Upper lobe of left lung (tissue), 6 donors: Measurements from ENCODE around the gene PVALEF. TPM values are rescaled to one million over a fixed set of nuclear protein-coding genes. Genes with fewer than 3 reads are reported as not detected.

Source experiments
- ATAC-seq, 2 donors: fragments of 200-7000 bp; cut with Tn5 transposase; one replicate each; pipeline ENCODE4 v1.9.1; 2022; ENCODE audit warnings: mild to moderate bottlenecking in 2 of 2, moderate library complexity in 2 of 2; ENCODE audit not compliant: low FRiP score in 2 of 2
- DNase-seq, 2 donors: peaks; one replicate each; pipeline ENCODE4 v3.0.0-alpha.2; 2019 to 2020
- H3K27ac ChIP-seq, 4 donors: fragments of 200-600 bp; sonication (generic); one replicate each; pipeline ENCODE4 v1.5.1; 2016 to 2019
- H3K27me3 ChIP-seq, 4 donors: fragments of 200-600 bp; sonication (generic); one replicate each; pipeline ENCODE4 v1.5.1; 2017 to 2019
- H3K36me3 ChIP-seq, 4 donors: fragments of 200-600 bp; sonication (generic); one replicate each; pipeline ENCODE4 v1.5.1; 2016 to 2019
- H3K4me1 ChIP-seq, 4 donors: fragments of 200-600 bp; sonication (generic); one replicate each; pipeline ENCODE4 v1.5.1; 2018 to 2019
- H3K4me3 ChIP-seq, 4 donors: fragments of 200-600 bp; sonication (generic); one replicate each; pipeline ENCODE4 v1.5.1; 2017 to 2019; ENCODE audit warnings: mild to moderate bottlenecking in 2 of 4, moderate library complexity in 1 of 4
- H3K9me3 ChIP-seq, 4 donors: fragments of 200-600 bp; sonication (generic); one replicate each; pipeline ENCODE4 v1.5.1; 2018 to 2019
- EP300 ChIP-seq, 4 donors: sonication (generic); formaldehyde crosslinking; IDR thresholded peaks; one replicate each; pipeline ENCODE4 v1.5.1; 2017; ENCODE audit warnings: antibody characterized with exemption in 4 of 4, control low read depth in 2 of 4
- POLR2A ChIP-seq, 4 donors: fragments of 450-650 bp; IDR thresholded peaks; one replicate each; pipeline ENCODE4 v1.5.1; 2016 to 2017; ENCODE audit warnings: antibody characterized with exemption in 4 of 4, mild to moderate bottlenecking in 2 of 4
- POLR2AphosphoS5 ChIP-seq, 2 donors: sonication (generic); formaldehyde crosslinking; IDR thresholded peaks; one replicate each; pipeline ENCODE4 v1.5.1; 2017; ENCODE audit warnings: antibody characterized with exemption in 2 of 2
- WGBS, 2 donors: methylation state at CpG; one replicate each; pipeline ENCODE4 v1.1.5; 2017 to 2018; 5-methylcytosine and 5-hydroxymethylcytosine counted together
- total RNA-seq, 6 donors: library from RNA; depleted of rRNA in 4 of 6; stranded (reverse); fragments of >200 nt in 4 of 6; gene quantifications; one replicate each; pipeline versions ENCODE4 v1.1.0 to v1.2.1, GENCODE V29; 2016 to 2021
- TF ChIP-seq, protein P1 (sequence below), 6 experiments: fragments of 450-650 bp in 4 of 6; fragments of 200-600 bp in 2 of 6; sonication (generic) in 2 of 6; IDR thresholded peaks; one replicate each; pipeline ENCODE4 v1.5.1; 2016 to 2019; ENCODE audit warnings: antibody characterized with exemption in 6 of 6
- donor health status: DM: no; HTN: no; CAD: no; lungs with moderate emphysema.
- donor health status: DM: no; HTN: yes; CAD: no; lungs with severe emphysema.

The PVALEF gene
- total RNA-seq, 6 donors from 2014 or later = not detected

DNA sequence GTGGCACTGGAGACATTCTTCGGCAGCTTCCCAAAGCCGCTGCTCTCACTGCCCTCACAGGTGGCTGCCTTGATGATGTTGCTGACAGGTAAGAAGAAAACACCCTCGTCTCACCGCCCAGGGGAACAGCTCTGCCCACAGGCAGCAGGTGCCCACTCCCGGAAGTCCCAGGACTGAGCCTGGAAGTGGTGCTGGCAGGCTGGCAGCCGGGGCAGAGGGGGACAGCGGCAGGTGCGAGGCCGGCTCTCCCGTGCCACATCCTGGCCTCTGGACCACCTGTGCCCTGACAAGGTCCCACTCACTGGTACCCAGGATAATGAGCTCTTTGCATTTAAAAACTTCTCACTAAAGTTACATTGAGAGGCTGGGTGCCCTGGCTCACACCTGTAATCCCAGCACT, 37.0 kb downstream of the PVALEF start:
- Histone ChIP-seq H3K9me3 (no peaks in the 10 kb centered on the region), H3K36me3 (peaks cover 0 to 14% (median 5%) of the 10 kb centered on the region in 4 donors), H3K4me3 (no peak overlapping the region), H3K27me3 (no peaks in the 10 kb centered on the region), H3K27ac (no peak overlapping the region), H3K4me1 (peaks cover 4 to 31% (median 19%) of the 10 kb centered on the region in 4 donors)
- WGBS, 2 donors = 97 to 100% methylated on average over 4 to 10 of the region's 10 CpGs
- ATAC-seq (no peak), DNase-seq (peak in 1 of 2 donors; percentile 69)
- TF ChIP-seq POLR2A (IDR thresholded peaks at IDR 0.05) (no peak), POLR2AphosphoS5 (IDR thresholded peaks at IDR 0.05) (no peak), EP300 (IDR thresholded peaks at IDR 0.05) (no peak)
- TF ChIP-seq, protein P1, sequence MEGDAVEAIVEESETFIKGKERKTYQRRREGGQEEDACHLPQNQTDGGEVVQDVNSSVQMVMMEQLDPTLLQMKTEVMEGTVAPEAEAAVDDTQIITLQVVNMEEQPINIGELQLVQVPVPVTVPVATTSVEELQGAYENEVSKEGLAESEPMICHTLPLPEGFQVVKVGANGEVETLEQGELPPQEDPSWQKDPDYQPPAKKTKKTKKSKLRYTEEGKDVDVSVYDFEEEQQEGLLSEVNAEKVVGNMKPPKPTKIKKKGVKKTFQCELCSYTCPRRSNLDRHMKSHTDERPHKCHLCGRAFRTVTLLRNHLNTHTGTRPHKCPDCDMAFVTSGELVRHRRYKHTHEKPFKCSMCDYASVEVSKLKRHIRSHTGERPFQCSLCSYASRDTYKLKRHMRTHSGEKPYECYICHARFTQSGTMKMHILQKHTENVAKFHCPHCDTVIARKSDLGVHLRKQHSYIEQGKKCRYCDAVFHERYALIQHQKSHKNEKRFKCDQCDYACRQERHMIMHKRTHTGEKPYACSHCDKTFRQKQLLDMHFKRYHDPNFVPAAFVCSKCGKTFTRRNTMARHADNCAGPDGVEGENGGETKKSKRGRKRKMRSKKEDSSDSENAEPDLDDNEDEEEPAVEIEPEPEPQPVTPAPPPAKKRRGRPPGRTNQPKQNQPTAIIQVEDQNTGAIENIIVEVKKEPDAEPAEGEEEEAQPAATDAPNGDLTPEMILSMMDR (IDR thresholded peaks at IDR 0.05) = no peak

DNA sequence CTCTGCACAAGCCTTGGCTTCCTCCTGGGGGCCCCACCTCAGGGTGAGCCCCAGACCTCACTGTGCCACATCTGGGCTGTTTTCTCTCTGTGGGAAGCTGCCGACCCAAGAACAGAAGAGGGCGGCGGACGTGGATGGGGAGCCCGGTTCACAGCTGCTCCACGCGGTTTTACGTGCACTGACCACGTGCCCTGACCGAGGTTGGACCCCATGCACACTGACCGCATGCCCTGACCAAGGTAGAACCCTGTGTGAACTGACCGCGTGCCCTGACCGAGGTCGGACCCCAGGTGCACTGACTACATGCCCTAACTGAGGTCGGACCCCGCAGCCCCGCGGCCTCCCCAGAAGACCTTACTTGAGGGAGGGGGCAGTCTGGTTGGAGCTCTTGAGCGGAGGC, 37.8 kb downstream of the PVALEF start:
- 92 to 95% methylated on average over 15 to 20 of the region's 20 CpGs for WGBS, 2 donors

DNA sequence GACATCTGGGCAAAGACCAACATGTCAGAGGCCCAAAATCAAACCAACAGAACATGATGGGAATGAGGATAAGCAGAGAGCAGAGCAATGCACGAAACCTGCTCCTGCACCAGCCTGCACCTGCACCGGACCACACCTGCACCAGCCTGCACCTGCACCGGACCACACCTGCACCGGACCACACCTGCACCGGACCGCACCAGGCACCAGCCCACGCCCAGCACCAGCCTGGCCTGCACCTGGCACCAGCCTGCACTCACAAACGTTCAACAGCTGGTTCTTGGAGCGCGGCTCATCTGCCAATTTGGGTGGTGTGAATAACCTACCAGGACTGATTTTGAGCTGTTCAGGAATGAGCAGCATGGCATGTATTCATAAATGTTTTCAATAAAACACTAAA, 39.3 kb downstream of the PVALEF start:
- TF ChIP-seq EP300 (IDR thresholded peaks at IDR 0.05) = no peak
- TF ChIP-seq POLR2AphosphoS5 (IDR thresholded peaks at IDR 0.05) = no peak
- no peak for TF ChIP-seq POLR2A (IDR thresholded peaks at IDR 0.05)
- TF ChIP-seq, protein P1 (IDR thresholded peaks at IDR 0.05) = no peak
- no peaks in the 10 kb centered on the region for H3K9me3 ChIP-seq
- H3K27me3 ChIP-seq = no peaks in the 10 kb centered on the region
- no peak overlapping the region for H3K27ac ChIP-seq
- peaks cover 0 to 14% (median 5%) of the 10 kb centered on the region in 4 donors for H3K36me3 ChIP-seq
- peaks cover 0 to 10% (median 5%) of the 10 kb centered on the region in 4 donors for H3K4me1 ChIP-seq
- ATAC-seq = no peak
- WGBS, 2 donors = 84 to 93% methylated on average over 9 to 10 of the region's 10 CpGs
- no peak overlapping the region for H3K4me3 ChIP-seq
- DNase-seq = peak in 1 of 2 donors; percentile 54

More for the DNA sequence above, 37.8 kb downstream of the PVALEF start:
- Histone ChIP-seq H3K36me3 (peaks cover 0 to 14% (median 5%) of the 10 kb centered on the region in 4 donors), H3K27ac (no peak overlapping the region), H3K4me1 (peaks cover 4 to 23% (median 14%) of the 10 kb centered on the region in 4 donors), H3K4me3 (no peak overlapping the region), H3K9me3 (no peaks in the 10 kb centered on the region), H3K27me3 (no peaks in the 10 kb centered on the region)
- TF ChIP-seq EP300 (IDR thresholded peaks at IDR 0.05) (no peak), POLR2A (IDR thresholded peaks at IDR 0.05) (no peak), POLR2AphosphoS5 (IDR thresholded peaks at IDR 0.05) (no peak)
- TF ChIP-seq, protein P1 (IDR thresholded peaks at IDR 0.05) = no peak
- ATAC-seq = no peak
- peak in 1 of 2 donors; percentile 76 for DNase-seq

DNA sequence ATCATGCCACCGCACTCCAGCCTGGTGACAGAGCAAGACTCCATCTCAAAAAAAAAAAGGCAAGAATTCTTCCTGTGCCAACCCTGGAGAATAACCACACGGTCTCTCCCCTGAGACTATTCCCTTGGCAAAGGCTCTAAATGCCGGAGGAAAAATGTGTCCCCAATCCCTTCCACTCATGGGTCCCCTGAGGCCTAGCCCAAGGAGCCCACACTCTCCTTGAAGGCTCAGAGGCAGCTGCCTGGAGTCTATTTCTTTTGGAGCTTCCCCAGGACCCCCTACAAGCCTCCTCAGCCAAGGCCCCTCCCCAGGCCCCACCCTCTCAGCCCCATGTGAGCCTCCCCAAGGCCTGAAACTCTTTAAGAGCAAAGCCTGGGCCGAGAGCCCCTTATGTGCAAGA, 40.9 kb downstream of the PVALEF start:
- DNase-seq (no peak), ATAC-seq (no peak)
- Histone ChIP-seq H3K27ac (no peak overlapping the region), H3K9me3 (no peaks in the 10 kb centered on the region), H3K27me3 (no peaks in the 10 kb centered on the region), H3K36me3 (peaks cover 0 to 14% (median 5%) of the 10 kb centered on the region in 4 donors), H3K4me3 (no peak overlapping the region), H3K4me1 (no peaks in the 10 kb centered on the region)
- TF ChIP-seq POLR2AphosphoS5 (IDR thresholded peaks at IDR 0.05) (no peak), POLR2A (IDR thresholded peaks at IDR 0.05) (no peak), EP300 (IDR thresholded peaks at IDR 0.05) (no peak)
- TF ChIP-seq, protein P1 (IDR thresholded peaks at IDR 0.05) = no peak
- 93 to 94% methylated on average over 4 of the region's 4 CpGs for WGBS, 2 donors

DNA sequence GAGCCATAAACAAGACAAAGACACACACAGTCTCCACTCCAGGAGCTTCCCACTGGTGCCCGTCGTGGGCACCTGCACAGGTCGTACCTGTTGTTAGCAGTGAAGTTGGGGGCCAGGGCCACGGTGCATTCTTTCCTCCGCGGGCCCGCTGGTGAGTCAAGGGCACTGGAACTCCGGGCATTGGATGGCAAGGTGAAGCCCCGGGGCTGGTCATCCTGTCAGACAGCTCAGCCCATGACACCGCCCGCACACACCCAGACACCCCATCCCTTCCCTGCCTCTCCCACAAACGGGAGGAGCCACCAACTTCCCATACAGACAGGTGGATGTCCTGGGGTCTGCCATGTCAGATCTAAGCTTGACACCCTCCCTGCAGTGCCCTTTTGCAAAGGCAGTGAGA, 41.4 kb downstream of the PVALEF start:
- DNase-seq = peak in 1 of 2 donors; percentile 74
- TF ChIP-seq POLR2A (IDR thresholded peaks at IDR 0.05) (no peak), EP300 (IDR thresholded peaks at IDR 0.05) (no peak), POLR2AphosphoS5 (IDR thresholded peaks at IDR 0.05) (no peak)
- TF ChIP-seq, protein P1 (IDR thresholded peaks at IDR 0.05) = no peak
- Histone ChIP-seq H3K36me3 (peaks cover 0 to 14% (median 5%) of the 10 kb centered on the region in 4 donors), H3K27ac (no peak overlapping the region), H3K4me1 (no peaks in the 10 kb centered on the region), H3K27me3 (no peaks in the 10 kb centered on the region), H3K4me3 (no peak overlapping the region), H3K9me3 (no peaks in the 10 kb centered on the region)
- ATAC-seq = no peak
- WGBS, 2 donors = 89 to 94% methylated on average over 11 to 12 of the region's 12 CpGs
